ENCODE data around the gene EPM2A.

The EPM2A gene

DNA sequence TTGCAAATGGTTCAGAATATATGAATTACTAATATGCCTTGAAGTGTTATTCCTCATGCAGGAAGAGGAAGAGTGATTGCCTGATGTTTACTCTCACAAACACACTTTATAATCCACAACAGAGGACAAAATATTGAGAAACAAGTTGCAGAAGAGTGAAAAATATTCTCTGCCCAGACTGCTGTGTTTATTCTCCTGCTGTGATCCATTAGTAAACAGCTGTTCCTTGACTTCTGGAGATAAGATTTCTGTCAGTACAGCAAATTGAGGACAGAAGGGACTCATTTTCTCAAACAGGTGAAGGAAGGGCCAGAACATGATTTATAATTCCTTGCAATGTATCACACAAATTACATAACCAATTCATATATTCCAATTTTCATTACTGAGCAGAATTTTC, 148.0 kb downstream of the EPM2A start:
- no peak for DNase-seq

DNA sequence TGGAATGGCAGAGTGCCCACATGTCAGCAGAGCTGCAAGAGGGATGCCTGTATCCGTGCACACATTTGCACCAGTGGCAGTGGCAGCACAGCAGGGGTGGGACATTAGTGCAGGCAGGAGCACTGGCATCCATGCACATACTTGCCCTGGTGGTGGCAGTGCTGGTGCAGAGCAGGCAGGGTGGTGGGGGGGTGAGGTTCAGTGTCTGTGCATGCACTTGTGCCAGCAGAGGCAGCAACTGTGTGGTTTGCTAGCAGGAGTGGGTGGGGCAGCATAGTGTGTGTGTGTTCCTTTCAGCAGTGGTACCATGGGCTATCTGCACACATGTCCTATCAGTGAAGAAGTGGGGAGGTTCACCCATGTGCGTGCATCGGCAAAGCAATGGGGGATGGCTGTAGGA, 151.6 kb downstream of the EPM2A start:
- DNase-seq, result no peak

Measured in activated CD8-positive, alpha-beta memory T cell treated with anti-CD3 and anti-CD28 coated beads for 24 hours (primary cell).